Neural progenitor cell (in vitro differentiated cells): ENCODE measurements around the gene ITGBL1. TPM values are rescaled to one million over a fixed set of nuclear protein-coding genes. Genes with fewer than 3 reads are reported as not detected.

Source experiments
- DNase-seq: peaks from one replicate; pipeline ENCODE4 v3.0.0-alpha.2; 2016; ENCODE audit warnings: low spot score
- H2AFZ ChIP-seq: fragments of 200-600 bp; sonication (generic); replicated peaks from 2 replicates; pipeline ENCODE4 v1.6.1; 2016; ENCODE audit warnings: antibody characterized with exemption
- H3F3A ChIP-seq: fragments of 200-600 bp; sonication (generic); 2 replicates; pipeline ENCODE4 v1.6.1; 2016; ENCODE audit warnings: antibody characterized with exemption, low read depth
- H3K27ac ChIP-seq: fragments of 200-600 bp; sonication (generic); 2 replicates; pipeline ENCODE4 v1.5.1; 2016; ENCODE audit warnings: mild to moderate bottlenecking
- H3K27me3 ChIP-seq: fragments of 200-600 bp; sonication (generic); 2 replicates; pipeline ENCODE4 v1.6.1; 2016; ENCODE audit warnings: mild to moderate bottlenecking, moderate library complexity
- H3K36me3 ChIP-seq: fragments of 200-600 bp; sonication (generic); 2 replicates; pipeline ENCODE4 v1.5.1; 2016
- H3K4me1 ChIP-seq: fragments of 200-600 bp; sonication (generic); 2 replicates; pipeline ENCODE4 v1.6.1; 2016; ENCODE audit warnings: mixed run types
- H3K4me2 ChIP-seq: fragments of 200-600 bp; sonication (generic); 2 replicates; pipeline ENCODE4 v1.6.1; 2016
- H3K4me3 ChIP-seq: fragments of 200-600 bp; sonication (generic); 2 replicates; pipeline ENCODE4 v1.5.1; 2016
- H3K79me2 ChIP-seq: fragments of 200-600 bp; sonication (generic); 2 replicates; pipeline ENCODE4 v1.6.1; 2016; ENCODE audit warnings: low read depth
- H3K9ac ChIP-seq: fragments of 200-600 bp; sonication (generic); 2 replicates; pipeline ENCODE4 v1.6.1; 2016
- H3K9me3 ChIP-seq: fragments of 200-600 bp; sonication (generic); 2 replicates; pipeline ENCODE4 v1.5.1; 2016; ENCODE audit warnings: low read depth
- H4K20me1 ChIP-seq: fragments of 200-600 bp; sonication (generic); 2 replicates; pipeline ENCODE4 v1.6.1; 2016; ENCODE audit warnings: low read depth
- H3K27ac Mint-ChIP-seq: 3 replicates; pipeline ENCODE4 v1.8.0; 2021; ENCODE audit warnings: mixed read lengths
- H3K27me3 Mint-ChIP-seq: 2 replicates; pipeline ENCODE4 v1.8.0; 2022; ENCODE audit warnings: low read depth, mild to moderate bottlenecking, inconsistent platforms, moderate library complexity, mixed read lengths; ENCODE audit not compliant: insufficient read depth
- H3K36me3 Mint-ChIP-seq: 3 replicates; pipeline ENCODE4 v1.8.0; 2021; ENCODE audit warnings: mixed read lengths
- H3K4me1 Mint-ChIP-seq: 3 replicates; pipeline ENCODE4 v1.8.0; 2021; ENCODE audit warnings: mixed read lengths
- H3K4me3 Mint-ChIP-seq: 3 replicates; pipeline ENCODE4 v1.8.0; 2021; ENCODE audit warnings: mild to moderate bottlenecking, moderate library complexity, mixed read lengths
- H3K9me3 Mint-ChIP-seq: 3 replicates; pipeline ENCODE4 v1.8.0; 2020; ENCODE audit warnings: mixed read lengths
- CTCF ChIP-seq: fragments of 200-600 bp; sonication (generic); IDR thresholded peaks from 2 replicates; pipeline ENCODE4 v1.5.1; 2017; ENCODE audit warnings: antibody characterized with exemption, mild to moderate bottlenecking
- EZH2 ChIP-seq: fragments of 200-600 bp; sonication (generic); IDR thresholded peaks from 2 replicates; pipeline ENCODE4 v1.6.1; 2017; ENCODE audit warnings: antibody characterized with exemption, mild to moderate bottlenecking, moderate library complexity
- EZH2phosphoT487 ChIP-seq: fragments of 200-600 bp; sonication (generic); IDR thresholded peaks from 2 replicates; pipeline ENCODE4 v1.6.1; 2017; ENCODE audit warnings: antibody characterized with exemption
- total RNA-seq: library from RNA; depleted of rRNA; stranded (reverse); fragments of >200 nt; gene quantifications from 2 replicates; pipeline ENCODE4 v1.2.3, GENCODE V29; 2015; ENCODE audit warnings: low replicate concordance

ITGBL1 gene
- total RNA-seq, 1 donor from 2014 or later = not detected

- Histone ChIP-seq H3K79me2 (no peaks in the 10 kb centered on the region), H3K27ac (no peak overlapping the region), H2AFZ (no peak overlapping the region), H3K4me1 (peaks cover 9% of the 10 kb centered on the region), H3K36me3 (no peaks in the 10 kb centered on the region), H3K4me2 (no peak overlapping the region), H3K27me3 (no peaks in the 10 kb centered on the region), H3K4me3 (no peak overlapping the region), H3F3A (no peaks in the 10 kb centered on the region), H4K20me1 (no peaks in the 10 kb centered on the region), H3K9ac (no peak overlapping the region), H3K9me3 (no peaks in the 10 kb centered on the region)
- TF ChIP-seq EZH2phosphoT487 (no peak), CTCF (peak; percentile 61)
- H3K36me3 Mint-ChIP-seq = no peaks in the 10 kb centered on the region
- DNase-seq = peak; percentile 9
- H3K27ac Mint-ChIP-seq = no peak overlapping the region
- peaks cover 8% of the 10 kb centered on the region for H3K4me1 Mint-ChIP-seq
- no peaks in the 10 kb centered on the region for H3K9me3 Mint-ChIP-seq
- no peak overlapping the region for H3K4me3 Mint-ChIP-seq
- H3K27me3 Mint-ChIP-seq = peaks cover 2% of the 10 kb centered on the region
Observed at GRCh38 chr13:101757446-101758039, 305.1 kb downstream of the ITGBL1 start.

- Mint-ChIP-seq H3K4me3 (no peak overlapping the region), H3K36me3 (no peaks in the 10 kb centered on the region)
Observed at GRCh38 chr13:101763191-101763590, 310.7 kb downstream of the ITGBL1 start.

More at GRCh38 chr13:101763191-101763590, 310.7 kb downstream of the ITGBL1 start:
- peaks cover 9% of the 10 kb centered on the region for H3K4me1 ChIP-seq
- Mint-ChIP-seq H3K9me3 (peaks cover 2% of the 10 kb centered on the region), H3K27ac (no peak overlapping the region), H3K4me1 (peaks cover 8% of the 10 kb centered on the region), H3K27me3 (no peaks in the 10 kb centered on the region)
- no peaks in the 10 kb centered on the region for H3K36me3 ChIP-seq
- H2AFZ ChIP-seq = no peak overlapping the region
- no peak overlapping the region for H3K4me2 ChIP-seq
- no peaks in the 10 kb centered on the region for H3K9me3 ChIP-seq
- TF ChIP-seq EZH2phosphoT487 (no peak), CTCF (no peak), EZH2 (no peak)
- H3K27ac ChIP-seq = no peak overlapping the region
- H3K27me3 ChIP-seq = no peaks in the 10 kb centered on the region
- no peak for DNase-seq
- no peaks in the 10 kb centered on the region for H3K79me2 ChIP-seq
- H3F3A ChIP-seq = no peaks in the 10 kb centered on the region
- H3K9ac ChIP-seq = no peak overlapping the region
- no peaks in the 10 kb centered on the region for H4K20me1 ChIP-seq
- no peak overlapping the region for H3K4me3 ChIP-seq

Other genes with a start within 250 kb of the ITGBL1 start
- 0.53 and 1.1 TPM in 2 replicates for gene NALCN, start 36.2 kb upstream of the ITGBL1 start, total RNA-seq